Muscle of arm (tissue), 12 donors: ENCODE results near the gene TMEM225B. TPM values are rescaled to one million over a fixed set of nuclear protein-coding genes. Genes with fewer than 3 reads are reported as not detected.
"Not testable (repeated sequence)": the region's sequence is repeated elsewhere in the genome, so short reads cannot be mapped to it uniquely, and the experiment has no call there.

Source experiments
- DNase-seq: peaks from one replicate; pipeline ENCODE4 v3.0.0-alpha.2; 2013
- polyA plus RNA-seq, 12 donors: library from polyadenylated mRNA; unstranded; fragments of 120-200 nt; gene quantifications; one replicate each; pipeline ENCODE4 v1.2.1, GENCODE V29; 2013; ENCODE audit not compliant: insufficient read length in 12 of 12

TMEM225B gene
- polyA plus RNA-seq, 12 donors, result 0.42 to 1.0 (median 0.87) TPM; not detected in 3

GRCh38 chr7:99579281-99579955, 18.6 kb upstream of the TMEM225B start:
- no peak for DNase-seq

GRCh38 chr7:99579956-99580777, 17.9 kb upstream of the TMEM225B start:
- peak; percentile 49 for DNase-seq

- DNase-seq, result not testable (repeated sequence)
Measured at GRCh38 chr7:99580778-99581332, 17.2 kb upstream of the TMEM225B start.

- DNase-seq, result no peak
Measured at GRCh38 chr7:99588868-99589267, 9.2 kb upstream of the TMEM225B start.

- DNase-seq, result no peak
Measured at GRCh38 chr7:99594948-99595745, 2.9 kb upstream of the TMEM225B start.

GRCh38 chr7:99596408-99596955, 1.6 kb upstream of the TMEM225B start:
- no peak for DNase-seq

- no peak for DNase-seq
Measured at GRCh38 chr7:99599836-99600235, 1.8 kb downstream of the TMEM225B start.

GRCh38 chr7:99601656-99602310, 3.7 kb downstream of the TMEM225B start:
- no peak for DNase-seq

- DNase-seq, result no peak
Measured at GRCh38 chr7:99605527-99605926, 7.5 kb downstream of the TMEM225B start.

- DNase-seq, result no peak
Measured at GRCh38 chr7:99606531-99606930, 8.5 kb downstream of the TMEM225B start.

- DNase-seq, result no peak
Measured at GRCh38 chr7:99607548-99607947, 9.5 kb downstream of the TMEM225B start.

- no peak for DNase-seq
Measured at GRCh38 chr7:99614495-99614894, 16.4 kb downstream of the TMEM225B start.

- no peak for DNase-seq
Measured at GRCh38 chr7:99615989-99616358, 17.9 kb downstream of the TMEM225B start.

GRCh38 chr7:99616359-99617191, 18.5 kb downstream of the TMEM225B start, which contains the start of gene ZSCAN25:
Gene ZSCAN25 (plus strand): TSS chr7:99616946. CDS start chr7:99619607, 2,661 bp downstream.
- peak; percentile 94 for DNase-seq

GRCh38 chr7:99617192-99617781, 19.2 kb downstream of the TMEM225B start:
- no peak for DNase-seq

- no peak for DNase-seq
Measured at GRCh38 chr7:99618726-99619125, 20.7 kb downstream of the TMEM225B start.

- no peak for DNase-seq
Measured at GRCh38 chr7:99619571-99620130, 21.6 kb downstream of the TMEM225B start.

GRCh38 chr7:99621271-99621670, 23.2 kb downstream of the TMEM225B start:
- no peak for DNase-seq

- DNase-seq, result no peak
Measured at GRCh38 chr7:99622596-99622995, 24.5 kb downstream of the TMEM225B start.
